ENCODE data around the gene BICD1. TPM values are rescaled to one million over a fixed set of nuclear protein-coding genes. Genes with fewer than 3 reads are reported as not detected.
A peak's percentile ranks its signal among the peaks of the same experiment; 100 is the strongest.

BICD1 gene
- total RNA-seq, 1 donor from 2014 or later = 6.1 TPM

DNA sequence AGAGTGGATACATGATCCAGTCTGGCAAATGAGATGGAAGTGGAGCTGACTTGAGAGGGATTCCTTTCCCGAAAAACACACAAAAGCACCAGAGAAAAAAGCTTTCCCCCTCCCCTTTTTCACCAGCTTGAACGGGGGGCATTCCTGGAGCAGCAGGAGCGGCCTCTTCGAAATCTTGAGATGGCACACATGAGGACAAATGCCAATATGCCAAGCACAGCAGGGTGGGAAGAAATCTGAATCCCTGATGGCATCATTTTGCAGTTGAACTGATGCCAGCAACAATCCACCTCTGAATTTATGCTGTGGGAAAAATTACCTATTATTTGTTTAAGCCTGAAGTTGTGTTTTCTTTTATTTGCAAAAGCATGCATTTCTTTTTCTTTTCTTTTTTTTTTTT, 29.7 kb upstream of the BICD1 start:
- DNase-seq (ENCODE audit: low read depth) (no peak), FAIRE-seq (no peak)
- H3K27me3 ChIP-seq (ENCODE audit: control insufficient read depth, insufficient read depth, low read length) = peaks cover 4% of the 10 kb centered on the region
- TF ChIP-seq, protein P1, sequence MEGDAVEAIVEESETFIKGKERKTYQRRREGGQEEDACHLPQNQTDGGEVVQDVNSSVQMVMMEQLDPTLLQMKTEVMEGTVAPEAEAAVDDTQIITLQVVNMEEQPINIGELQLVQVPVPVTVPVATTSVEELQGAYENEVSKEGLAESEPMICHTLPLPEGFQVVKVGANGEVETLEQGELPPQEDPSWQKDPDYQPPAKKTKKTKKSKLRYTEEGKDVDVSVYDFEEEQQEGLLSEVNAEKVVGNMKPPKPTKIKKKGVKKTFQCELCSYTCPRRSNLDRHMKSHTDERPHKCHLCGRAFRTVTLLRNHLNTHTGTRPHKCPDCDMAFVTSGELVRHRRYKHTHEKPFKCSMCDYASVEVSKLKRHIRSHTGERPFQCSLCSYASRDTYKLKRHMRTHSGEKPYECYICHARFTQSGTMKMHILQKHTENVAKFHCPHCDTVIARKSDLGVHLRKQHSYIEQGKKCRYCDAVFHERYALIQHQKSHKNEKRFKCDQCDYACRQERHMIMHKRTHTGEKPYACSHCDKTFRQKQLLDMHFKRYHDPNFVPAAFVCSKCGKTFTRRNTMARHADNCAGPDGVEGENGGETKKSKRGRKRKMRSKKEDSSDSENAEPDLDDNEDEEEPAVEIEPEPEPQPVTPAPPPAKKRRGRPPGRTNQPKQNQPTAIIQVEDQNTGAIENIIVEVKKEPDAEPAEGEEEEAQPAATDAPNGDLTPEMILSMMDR (IDR thresholded peaks at IDR 0.05; ENCODE audit: insufficient read depth, low read length, severe bottlenecking) = no peak
- H3K36me3 ChIP-seq (ENCODE audit: control insufficient read depth, insufficient read depth, low read length) = no peaks in the 10 kb centered on the region
- H3K4me3 ChIP-seq (ENCODE audit: low read depth, low read length) = no peak overlapping the region

DNA sequence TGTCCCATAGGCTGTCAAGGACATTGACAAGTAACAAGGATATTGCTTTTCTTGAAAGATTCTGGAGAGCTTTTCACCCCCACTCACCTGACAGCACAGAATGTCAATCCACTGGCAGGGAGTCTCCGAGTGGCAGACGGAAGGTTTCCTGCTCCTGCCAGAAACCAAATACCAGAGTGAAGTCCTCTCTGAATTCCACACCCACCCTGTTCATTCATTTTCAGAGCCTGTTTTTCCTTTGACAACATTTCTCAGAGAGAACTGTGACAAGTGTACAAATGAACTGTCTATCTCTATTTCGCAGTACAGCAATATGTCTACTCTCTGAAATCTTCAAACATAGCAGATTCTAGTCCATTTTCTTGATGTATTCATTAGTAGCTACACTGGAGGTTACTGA, 26.2 kb upstream of the BICD1 start:
- FAIRE-seq (no peak), DNase-seq (ENCODE audit: low read depth) (no peak)
- TF ChIP-seq, protein P1 (IDR thresholded peaks at IDR 0.05; ENCODE audit: insufficient read depth, low read length, severe bottlenecking) = no peak
- no peaks in the 10 kb centered on the region for H3K36me3 ChIP-seq (ENCODE audit: control insufficient read depth, insufficient read depth, low read length)
- H3K27me3 ChIP-seq (ENCODE audit: control insufficient read depth, insufficient read depth, low read length) = peaks cover 3% of the 10 kb centered on the region
- no peak overlapping the region for H3K4me3 ChIP-seq (ENCODE audit: low read depth, low read length)

GRCh38 chr12:32083489-32083888, 23.2 kb upstream of the BICD1 start:
- FAIRE-seq (no peak), DNase-seq (ENCODE audit: low read depth) (peak; percentile 46)
- H3K36me3 ChIP-seq (ENCODE audit: control insufficient read depth, insufficient read depth, low read length) = no peaks in the 10 kb centered on the region
- TF ChIP-seq, protein P1 (IDR thresholded peaks at IDR 0.05; ENCODE audit: insufficient read depth, low read length, severe bottlenecking) = no peak
- H3K4me3 ChIP-seq (ENCODE audit: low read depth, low read length) = no peak overlapping the region
- no peaks in the 10 kb centered on the region for H3K27me3 ChIP-seq (ENCODE audit: control insufficient read depth, insufficient read depth, low read length)

DNA sequence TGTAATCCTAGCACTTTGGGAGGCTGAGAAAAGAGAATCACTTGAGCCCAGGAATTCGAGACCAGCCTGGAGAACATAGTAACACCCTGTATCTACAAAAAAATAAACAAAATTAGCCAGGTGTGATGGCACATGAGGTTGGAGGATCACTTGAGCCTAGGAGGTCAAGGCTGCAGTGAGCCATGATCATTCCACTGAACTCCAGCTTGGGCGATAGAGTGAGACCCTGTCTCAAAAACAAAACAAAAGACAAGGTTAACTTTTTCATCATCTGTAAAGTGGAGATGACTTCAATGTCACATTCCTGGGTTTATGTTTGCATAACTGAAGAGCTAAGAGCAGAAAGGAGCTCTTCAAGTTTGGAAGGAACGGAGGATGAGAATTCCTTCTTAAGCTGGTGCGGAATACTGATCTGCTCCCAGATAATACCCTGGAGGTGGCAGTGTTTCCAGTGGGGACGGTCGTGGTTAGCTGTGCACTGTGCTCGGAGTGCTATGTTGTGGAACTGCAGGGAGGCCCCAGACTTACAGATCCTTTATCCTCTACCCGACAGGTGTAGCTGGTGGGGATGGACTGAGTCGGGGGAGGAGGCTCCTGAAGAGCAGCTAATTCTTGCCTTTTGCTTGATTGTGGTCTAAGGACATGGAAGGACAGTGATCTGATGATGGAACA, 22.5 kb upstream of the BICD1 start:
- FAIRE-seq = no peak
- TF ChIP-seq, protein P1 (IDR thresholded peaks at IDR 0.05; ENCODE audit: insufficient read depth, low read length, severe bottlenecking) = no peak
- Histone ChIP-seq H3K4me3 (ENCODE audit: low read depth, low read length) (no peak overlapping the region), H3K27me3 (ENCODE audit: control insufficient read depth, insufficient read depth, low read length) (no peaks in the 10 kb centered on the region), H3K36me3 (ENCODE audit: control insufficient read depth, insufficient read depth, low read length) (no peaks in the 10 kb centered on the region)
- no peak for DNase-seq (ENCODE audit: low read depth)

DNA sequence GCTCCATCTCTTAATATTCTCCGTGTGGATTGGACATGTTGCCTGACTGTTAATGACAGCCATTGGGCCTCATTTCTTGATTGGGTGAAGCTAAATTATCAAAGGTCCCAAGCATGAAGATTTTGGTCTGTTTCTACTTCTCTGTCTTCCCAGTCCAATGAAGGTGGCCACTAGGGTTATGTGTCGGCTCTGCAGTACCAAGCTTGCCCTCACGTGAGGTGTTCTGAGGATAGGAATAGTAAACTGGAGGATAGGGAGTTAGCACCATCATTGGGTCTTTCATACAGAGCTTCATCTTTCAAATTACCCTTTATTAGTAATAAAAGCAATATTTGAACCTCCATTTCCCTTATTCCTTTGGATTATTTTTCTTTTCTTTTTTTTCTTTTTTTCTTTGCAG, 21.9 kb upstream of the BICD1 start:
- no peak for FAIRE-seq
- TF ChIP-seq, protein P1 (IDR thresholded peaks at IDR 0.05; ENCODE audit: insufficient read depth, low read length, severe bottlenecking) = no peak
- no peak for DNase-seq (ENCODE audit: low read depth)
- H3K4me3 ChIP-seq (ENCODE audit: low read depth, low read length) = no peak overlapping the region
- no peaks in the 10 kb centered on the region for H3K36me3 ChIP-seq (ENCODE audit: control insufficient read depth, insufficient read depth, low read length)
- no peaks in the 10 kb centered on the region for H3K27me3 ChIP-seq (ENCODE audit: control insufficient read depth, insufficient read depth, low read length)

- Histone ChIP-seq H3K4me3 (ENCODE audit: low read depth, low read length) (no peak overlapping the region), H3K36me3 (ENCODE audit: control insufficient read depth, insufficient read depth, low read length) (no peaks in the 10 kb centered on the region), H3K27me3 (ENCODE audit: control insufficient read depth, insufficient read depth, low read length) (no peaks in the 10 kb centered on the region)
- TF ChIP-seq, protein P1 (IDR thresholded peaks at IDR 0.05; ENCODE audit: insufficient read depth, low read length, severe bottlenecking) = no peak
- no peak for FAIRE-seq
- DNase-seq (ENCODE audit: low read depth) = no peak
Observed at GRCh38 chr12:32087306-32087705, 19.3 kb upstream of the BICD1 start.
